ENCODE measurements around the gene SH3GL1.
"Not testable (repeated sequence)": the region's sequence is repeated elsewhere in the genome, so short reads cannot be mapped to it uniquely, and the experiment has no call there.

Gene SH3GL1

GRCh38 chr19:4342615-4343369 is 57.6 kb downstream of the SH3GL1 start:
- peak; percentile 100 for DNase-seq

GRCh38 chr19:4342314-4342614 is 58.1 kb downstream of the SH3GL1 start:
- DNase-seq, result no peak

GRCh38 chr19:4338441-4339355 is 61.6 kb downstream of the SH3GL1 start, which contains the start of gene STAP2:
Gene STAP2 (minus strand): TSS chr19:4338827. CDS start chr19:4338753, 74 bp downstream.
- no peak for DNase-seq

- DNase-seq, result peak; percentile 10
Observed at GRCh38 chr19:4337906-4338440, 62.4 kb downstream of the SH3GL1 start.

GRCh38 chr19:4334929-4335570 is 65.3 kb downstream of the SH3GL1 start:
- DNase-seq, result no peak

- no peak for DNase-seq
Observed at GRCh38 chr19:4329858-4330257, 70.5 kb downstream of the SH3GL1 start.

GRCh38 chr19:4328991-4329681 is 71.2 kb downstream of the SH3GL1 start:
- not testable (repeated sequence) for DNase-seq

- peak; percentile 72 for DNase-seq
Observed at GRCh38 chr19:4328243-4328990, 71.9 kb downstream of the SH3GL1 start.

GRCh38 chr19:4327877-4328242 is 72.5 kb downstream of the SH3GL1 start:
- no peak for DNase-seq

GRCh38 chr19:4327252-4327876 is 73.0 kb downstream of the SH3GL1 start:
- DNase-seq, result no peak

GRCh38 chr19:4326837-4327251 is 73.5 kb downstream of the SH3GL1 start:
- DNase-seq, result no peak

GRCh38 chr19:4326215-4326836 is 74.0 kb downstream of the SH3GL1 start:
- no peak for DNase-seq

GRCh38 chr19:4324228-4324627 is 76.1 kb downstream of the SH3GL1 start:
- DNase-seq, result no peak

- DNase-seq, result no peak
Observed at GRCh38 chr19:4323692-4324091, 76.7 kb downstream of the SH3GL1 start.

GRCh38 chr19:4322942-4323665 is 77.2 kb downstream of the SH3GL1 start:
- no peak for DNase-seq

GRCh38 chr19:4320419-4320818 is 79.9 kb downstream of the SH3GL1 start:
- no peak for DNase-seq

GRCh38 chr19:4319067-4319718 is 81.2 kb downstream of the SH3GL1 start:
- DNase-seq, result no peak

- DNase-seq, result no peak
Observed at GRCh38 chr19:4318460-4318859, 81.9 kb downstream of the SH3GL1 start.

GRCh38 chr19:4316956-4317355 is 83.4 kb downstream of the SH3GL1 start:
- DNase-seq, result no peak

Data from GF-D8 (cell line).